HG03439 (cell line): ENCODE data around the gene DHODH.

Experiments
- ATAC-seq: cut with Tn5 transposase; IDR thresholded peaks from one replicate; pipeline ENCODE4 v1.9.1; 2021; ENCODE audit warnings: mild to moderate bottlenecking, moderate library complexity; ENCODE audit not compliant: unreplicated experiment

The DHODH gene

DNA sequence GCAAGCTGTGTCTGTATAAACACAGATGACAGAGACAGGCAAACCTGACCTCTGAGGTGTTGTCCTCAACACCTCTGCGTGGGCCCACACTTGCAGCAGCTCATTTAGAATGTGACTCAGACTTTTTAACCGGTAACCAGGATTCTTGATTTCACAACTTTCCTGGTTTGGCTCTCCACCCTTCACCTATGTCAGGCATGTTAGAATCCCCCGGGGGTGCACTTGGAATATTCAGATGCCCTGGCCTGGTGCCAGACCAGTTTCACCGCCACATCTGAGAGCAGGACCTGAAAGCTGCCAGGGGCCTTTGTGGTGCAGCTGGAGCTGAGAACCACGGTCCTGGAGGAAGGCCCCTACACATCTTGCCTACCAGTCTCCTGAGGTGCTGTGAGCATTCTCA lies 4.8 kb downstream of the DHODH start:
- ATAC-seq = no peak

DNA sequence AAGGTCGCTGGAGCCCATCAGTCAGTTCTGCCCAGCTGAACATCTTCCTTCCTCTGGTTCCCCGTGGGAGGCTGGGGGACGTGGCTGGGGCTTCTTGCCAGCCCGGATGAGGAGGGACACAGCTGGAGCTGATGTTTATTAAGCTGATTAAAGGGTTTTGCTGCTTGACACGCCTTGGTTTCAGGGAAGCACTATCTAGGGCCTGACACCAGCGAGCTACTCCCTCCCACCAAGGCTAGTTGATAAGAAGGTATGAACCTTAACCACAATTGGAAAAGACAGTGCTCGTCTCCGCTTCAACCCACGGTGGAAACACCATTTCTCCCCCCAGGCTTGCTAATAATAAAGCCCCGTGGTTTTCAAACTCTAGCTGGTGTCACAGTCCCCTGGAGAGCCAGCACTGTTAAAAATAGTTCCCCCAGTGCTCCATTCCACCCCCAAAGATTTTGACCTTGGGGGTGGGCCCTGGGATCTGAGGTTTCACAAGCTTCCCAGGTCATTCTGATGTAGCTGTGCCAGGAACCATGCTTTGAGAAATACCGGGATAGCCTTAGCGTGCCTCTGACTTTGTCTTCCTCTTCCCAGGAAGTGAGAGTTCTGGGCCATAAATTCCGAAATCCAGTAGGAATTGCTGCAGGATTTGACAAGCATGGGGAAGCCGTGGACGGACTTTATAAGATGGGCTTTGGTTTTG lies 5.5 kb downstream of the DHODH start:
- no peak for ATAC-seq

DNA sequence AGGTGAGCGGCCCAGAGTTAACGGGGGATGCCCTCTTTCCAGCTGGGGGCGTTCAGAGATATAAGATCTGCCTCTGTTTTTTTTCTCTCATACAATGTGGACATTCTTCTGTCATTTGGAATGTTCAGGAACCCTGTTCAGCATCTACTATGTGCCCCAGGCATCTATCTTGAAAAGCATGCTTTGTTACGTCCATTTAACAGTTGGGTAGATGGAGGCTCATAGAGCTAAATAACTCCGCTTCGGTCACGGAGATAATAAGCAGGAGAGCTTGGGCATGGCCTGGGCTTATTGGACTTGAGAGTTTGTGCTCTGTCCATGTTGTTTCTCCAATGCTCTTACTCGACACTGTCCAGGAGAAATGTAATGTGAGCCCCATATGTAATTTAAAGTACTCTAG lies 6.1 kb downstream of the DHODH start:
- no peak for ATAC-seq

DNA sequence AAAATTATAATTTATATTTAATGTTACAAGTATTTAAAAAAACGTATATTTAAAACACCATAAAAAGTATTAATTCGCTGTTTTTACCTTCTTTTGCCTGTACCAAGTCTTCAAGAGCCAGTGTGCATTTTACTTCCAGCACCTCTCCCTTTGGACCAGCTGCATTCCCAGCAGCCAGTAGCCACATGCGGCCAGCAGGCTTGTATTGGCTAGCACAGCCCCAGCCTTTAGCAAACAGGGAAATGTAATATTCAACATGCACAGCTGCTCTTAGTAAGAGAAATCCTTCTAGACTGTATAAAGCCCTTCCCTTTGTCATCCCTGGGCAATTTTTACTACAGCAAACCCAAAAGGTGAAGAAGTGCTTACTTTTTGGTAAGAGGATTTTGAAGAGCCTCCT lies 6.6 kb downstream of the DHODH start:
- ATAC-seq = no peak

DNA sequence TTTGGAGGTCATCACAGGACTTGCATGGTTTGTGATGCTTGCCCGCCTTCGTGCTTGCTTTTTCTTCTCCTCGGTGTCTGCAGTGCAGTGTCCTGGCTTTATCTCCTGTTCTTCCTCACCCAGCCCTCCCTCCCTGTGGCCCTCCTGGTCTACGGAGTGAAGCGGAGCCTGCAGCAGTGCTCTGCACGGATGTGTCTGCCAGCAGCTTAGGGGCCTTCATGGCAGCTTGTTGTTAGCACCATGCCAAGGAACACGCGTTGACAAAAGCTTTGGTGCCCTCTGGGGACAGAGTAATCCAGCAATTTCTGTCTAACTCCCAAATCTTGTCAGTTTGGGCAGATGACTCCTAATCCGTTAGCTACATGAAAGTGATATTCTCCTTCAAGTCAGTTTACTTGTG lies 9.9 kb downstream of the DHODH start:
- no peak for ATAC-seq

DNA sequence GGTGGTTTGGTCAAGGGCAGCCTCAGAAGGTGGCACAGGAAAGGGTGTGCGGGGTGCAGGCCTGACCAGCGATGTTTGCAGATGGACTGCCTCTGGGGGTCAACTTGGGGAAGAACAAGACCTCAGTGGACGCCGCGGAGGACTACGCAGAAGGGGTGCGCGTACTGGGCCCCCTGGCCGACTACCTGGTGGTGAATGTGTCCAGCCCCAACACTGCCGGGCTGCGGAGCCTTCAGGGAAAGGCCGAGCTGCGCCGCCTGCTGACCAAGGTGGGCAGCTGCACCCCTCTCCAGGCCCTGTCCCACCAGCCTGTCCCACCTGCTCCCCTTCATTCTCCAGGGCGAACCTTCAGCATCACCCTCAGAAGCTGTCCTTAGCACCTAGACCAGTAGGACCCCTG lies 12.5 kb downstream of the DHODH start:
- no peak for ATAC-seq

DNA sequence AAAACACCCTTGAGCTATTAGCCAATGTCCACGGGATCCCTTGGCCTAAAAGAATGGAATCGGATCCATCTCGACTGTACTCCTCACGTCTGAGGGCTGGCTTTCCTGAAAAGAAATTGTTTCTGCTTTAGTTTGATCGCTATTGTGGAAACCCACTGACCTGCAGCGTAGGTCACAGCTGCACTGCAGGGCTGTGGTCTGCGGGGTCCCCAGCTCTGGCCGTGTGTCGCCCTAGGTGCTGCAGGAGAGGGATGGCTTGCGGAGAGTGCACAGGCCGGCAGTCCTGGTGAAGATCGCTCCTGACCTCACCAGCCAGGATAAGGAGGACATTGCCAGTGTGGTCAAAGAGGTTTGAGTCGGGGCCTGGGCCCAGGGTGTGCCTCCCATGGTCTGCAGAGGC lies 13.6 kb downstream of the DHODH start:
- ATAC-seq = no peak

DNA sequence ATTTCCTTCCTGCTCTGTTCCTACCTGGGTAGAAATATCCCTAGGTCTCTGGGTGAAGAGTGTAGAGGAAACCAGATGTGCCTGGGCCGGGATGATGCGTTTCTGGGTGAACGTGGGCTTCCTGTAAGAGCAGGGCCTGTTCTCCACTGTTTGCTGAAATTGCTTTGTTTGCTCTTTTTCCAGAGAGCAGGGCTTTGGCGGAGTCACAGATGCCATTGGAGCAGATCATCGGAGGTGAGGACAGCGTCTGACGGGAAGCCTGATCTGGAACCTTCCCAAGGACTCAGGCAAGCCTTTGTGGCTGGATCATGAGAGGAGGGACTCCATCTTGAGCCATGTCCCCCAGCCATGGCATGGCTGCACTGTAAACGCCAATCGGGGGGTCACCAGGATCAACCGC lies 15.4 kb downstream of the DHODH start:
- ATAC-seq = no peak

DNA sequence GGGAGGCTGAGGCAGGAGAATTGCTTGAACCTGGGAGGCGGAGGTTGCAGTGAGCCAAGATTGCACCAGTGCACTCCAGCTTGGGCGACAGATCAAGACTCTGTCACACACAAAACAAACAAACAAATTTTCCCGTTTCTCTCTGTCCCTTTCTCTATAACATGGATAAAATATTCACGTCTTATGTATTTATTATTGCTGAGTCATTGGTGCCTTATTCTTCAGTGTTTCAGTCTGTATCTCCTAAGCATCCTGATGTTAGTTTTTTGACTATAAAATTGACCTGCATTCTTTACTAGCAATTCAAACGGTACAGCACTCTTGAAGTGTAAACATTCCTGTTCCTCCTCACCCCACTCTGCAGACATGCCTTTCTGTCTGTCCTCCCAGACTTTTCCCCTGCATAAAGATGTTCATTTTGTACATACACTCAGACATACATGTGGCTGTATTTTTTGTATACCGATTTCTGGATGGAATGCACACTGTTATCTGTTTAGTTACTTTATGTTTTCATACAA lies 16.4 kb downstream of the DHODH start:
- no peak for ATAC-seq

DNA sequence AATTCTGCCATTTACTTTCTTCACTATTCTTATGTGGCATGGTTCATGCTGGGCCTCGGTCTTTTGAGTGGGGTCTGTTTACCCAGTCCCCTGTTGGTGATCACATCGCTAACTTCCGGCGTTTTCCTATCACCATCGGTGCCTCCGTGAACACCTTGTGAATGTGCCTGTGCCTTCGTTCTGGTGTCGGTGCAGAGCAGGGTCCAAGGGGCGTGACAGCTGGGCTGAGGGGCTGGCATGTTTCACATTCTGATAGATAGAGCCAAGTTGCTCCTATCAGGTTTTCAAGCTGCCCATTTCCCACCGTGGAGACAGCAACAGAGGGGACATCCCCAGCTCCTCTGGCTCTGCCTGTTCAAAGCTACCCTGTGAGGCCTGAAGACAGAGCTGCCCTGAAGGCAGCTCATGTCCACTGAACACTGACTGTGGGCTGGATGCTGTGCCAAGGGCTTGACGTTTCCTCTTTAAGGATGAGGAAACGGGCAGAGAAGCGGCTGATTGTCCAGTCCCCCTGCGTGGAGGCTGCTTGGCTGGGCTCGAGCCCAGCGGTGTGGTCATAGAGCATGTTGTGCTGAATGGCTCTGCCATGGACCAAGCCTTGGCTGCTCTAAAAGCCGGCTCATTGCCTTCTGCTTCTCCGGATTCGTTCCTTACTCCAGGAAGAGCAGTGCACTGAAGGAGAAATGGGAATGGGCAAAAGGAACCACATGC lies 17.0 kb downstream of the DHODH start:
- ATAC-seq = no peak

DNA sequence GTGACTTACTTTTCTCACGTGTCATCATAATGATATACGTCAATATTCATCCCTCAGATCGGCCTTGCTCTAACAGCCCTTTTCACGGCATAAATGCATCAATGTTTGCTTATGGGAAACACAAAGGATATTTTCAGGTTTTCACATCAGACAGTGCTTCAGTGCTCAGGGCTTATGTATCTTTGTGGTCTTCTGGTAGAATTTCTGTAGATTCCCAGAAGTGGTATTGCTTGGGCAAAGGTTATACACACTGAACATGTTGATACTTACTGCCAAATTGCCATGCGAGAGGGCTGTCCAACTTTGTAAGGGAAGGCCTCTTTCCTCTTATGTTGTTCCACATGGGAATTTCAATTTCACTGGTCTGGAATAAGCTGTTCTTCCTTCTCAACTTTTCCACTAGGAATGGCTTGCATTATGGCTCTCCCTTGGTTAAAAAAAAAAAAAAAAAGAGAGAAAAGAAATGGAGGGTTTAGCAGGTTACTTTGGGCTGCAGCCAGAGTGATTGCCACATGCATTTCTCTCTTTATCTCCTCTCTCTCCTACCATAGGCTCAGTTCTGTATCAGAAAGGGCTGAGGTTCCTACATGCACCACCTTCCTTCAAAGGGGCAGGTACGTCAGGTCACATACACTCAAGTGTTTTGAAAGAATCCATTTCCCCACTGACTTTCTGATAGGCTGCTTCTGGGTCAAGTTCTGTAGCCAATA lies 19.3 kb downstream of the DHODH start:
- no peak for ATAC-seq

DNA sequence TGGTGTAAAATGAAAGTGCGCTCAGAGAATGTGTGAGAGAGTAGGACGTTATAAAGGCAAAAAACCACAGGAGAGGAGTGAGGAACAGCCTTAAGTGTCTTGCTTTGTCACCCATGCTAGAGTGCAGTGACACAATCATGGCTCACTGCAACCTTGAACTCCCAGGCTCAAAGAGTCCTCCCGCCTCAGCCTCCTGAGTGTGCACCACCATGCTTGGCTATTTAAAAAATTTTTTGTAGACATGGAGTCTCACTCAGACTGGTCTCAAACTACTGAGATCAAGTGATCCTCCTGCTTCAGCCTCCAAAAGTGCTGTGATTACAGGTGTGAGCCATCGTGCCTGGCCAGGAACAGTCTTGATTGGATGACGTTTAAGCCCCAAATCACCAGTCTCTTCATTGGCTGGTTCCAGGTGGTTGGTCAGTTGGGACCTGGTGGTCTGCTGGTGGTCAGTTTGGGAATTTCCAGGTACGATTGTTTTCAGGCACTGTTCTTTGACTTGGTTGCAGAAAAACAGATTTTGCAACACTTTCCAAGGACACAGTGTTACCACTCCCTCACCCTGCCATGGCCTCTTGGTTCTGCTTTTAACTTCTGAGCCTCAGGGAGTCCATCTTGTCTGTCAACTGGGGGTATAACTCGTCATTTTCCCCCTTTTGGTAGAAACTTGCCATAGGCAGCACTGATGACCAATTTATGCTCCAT lies 21.2 kb downstream of the DHODH start:
- ATAC-seq = no peak

DNA sequence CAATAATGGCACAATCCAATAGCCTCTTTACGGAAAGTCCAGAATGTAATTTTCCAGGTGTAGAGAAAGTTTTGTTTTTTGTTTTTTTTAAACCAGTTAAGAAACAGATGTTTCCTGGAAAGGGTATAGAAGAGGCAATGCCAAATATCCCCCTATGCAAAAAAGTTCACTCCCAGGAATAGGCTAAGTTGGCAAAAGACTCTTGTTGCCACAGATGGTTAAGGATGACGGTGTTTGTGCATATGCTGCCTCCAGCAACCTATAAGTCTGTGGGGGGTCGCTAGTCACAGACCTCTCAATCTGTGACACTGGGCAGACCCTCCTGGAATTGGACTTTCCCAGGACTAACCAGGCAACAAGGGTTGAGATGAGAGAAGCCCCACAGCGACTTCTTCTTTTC lies 24.9 kb downstream of the DHODH start:
- no peak for ATAC-seq

DNA sequence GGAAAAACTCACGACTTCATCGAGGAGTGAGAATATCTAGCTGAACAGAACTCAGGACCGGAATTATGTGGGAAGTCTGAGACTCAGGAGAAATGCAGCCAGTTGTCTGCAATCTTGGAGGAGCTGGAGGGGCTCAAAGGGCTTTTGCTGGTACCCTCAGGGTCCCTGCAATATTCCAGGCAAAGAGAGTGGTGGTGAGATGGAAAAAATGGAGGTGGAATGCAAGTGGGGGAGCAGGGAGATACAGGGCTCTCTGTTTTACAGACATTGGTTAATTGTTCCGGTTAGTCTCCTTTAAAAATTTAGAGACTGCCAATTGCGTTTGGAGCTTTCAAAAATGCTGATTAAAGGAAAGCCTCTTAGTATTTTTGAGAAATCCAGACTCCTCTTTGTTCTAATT lies 27.6 kb downstream of the DHODH start:
- no peak for ATAC-seq

DNA sequence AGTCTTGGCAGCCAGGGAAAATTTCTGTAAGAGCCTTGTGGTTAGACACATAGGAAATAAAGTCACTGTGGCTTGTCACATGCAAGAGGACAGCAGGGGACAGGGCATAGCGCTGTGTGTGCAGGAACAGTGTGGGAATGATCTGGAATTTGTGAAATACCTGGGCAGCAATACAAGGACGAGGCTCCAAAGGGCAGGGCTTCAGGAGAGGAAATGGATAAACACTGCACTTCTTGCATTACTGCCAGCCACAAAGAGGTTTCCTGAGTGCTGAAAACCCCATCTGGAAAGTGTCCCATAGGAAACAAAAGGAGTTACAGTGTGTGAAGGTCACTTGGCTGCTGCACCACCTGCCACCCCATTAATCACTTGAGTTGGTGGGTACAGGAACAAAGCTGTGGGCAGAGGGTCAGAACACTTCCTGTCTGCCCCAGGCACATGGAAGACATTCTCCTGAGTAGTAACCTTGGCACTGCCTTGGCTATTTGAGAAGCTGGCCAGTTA lies 33.7 kb downstream of the DHODH start:
- no peak for ATAC-seq

DNA sequence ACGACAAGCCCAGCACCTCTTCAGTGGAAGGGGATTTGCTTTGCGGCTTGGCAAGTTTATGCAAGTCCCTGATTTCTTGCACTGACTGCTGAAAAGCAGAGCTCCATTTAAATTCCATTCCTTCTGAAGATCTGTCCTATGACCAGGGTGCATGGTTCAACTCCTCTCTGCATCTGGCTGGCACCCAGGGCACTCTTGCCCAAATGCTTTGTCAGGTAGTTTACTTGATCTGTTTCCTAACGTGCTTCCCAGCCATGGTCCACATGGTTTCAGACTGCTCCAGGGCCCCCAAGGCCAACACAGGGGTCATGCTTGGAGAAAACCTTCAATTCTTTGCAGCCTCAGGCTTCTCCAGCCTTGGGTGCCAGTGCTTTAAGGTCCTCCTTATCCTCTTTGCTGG lies 34.5 kb downstream of the DHODH start:
- ATAC-seq = no peak

DNA sequence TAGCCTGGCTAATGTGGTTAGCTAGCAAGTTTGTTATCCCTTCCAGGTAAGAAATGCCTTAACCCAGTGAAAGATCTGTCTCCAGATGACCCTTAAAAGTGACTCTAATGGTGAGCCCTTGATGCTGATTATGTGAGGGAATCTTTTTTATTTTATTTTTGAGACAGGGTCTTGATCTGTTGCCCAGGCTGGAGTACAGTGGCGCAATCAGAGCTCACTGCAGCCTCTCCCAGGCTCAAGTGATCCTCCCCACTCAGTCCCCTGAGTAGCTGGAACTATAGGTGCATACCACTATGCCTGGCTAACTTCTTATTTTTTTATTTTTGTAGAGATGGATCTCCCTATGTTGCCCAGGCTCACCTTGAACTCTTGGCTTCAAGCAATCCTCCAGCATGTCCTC lies 35.0 kb downstream of the DHODH start:
- ATAC-seq = no peak

DNA sequence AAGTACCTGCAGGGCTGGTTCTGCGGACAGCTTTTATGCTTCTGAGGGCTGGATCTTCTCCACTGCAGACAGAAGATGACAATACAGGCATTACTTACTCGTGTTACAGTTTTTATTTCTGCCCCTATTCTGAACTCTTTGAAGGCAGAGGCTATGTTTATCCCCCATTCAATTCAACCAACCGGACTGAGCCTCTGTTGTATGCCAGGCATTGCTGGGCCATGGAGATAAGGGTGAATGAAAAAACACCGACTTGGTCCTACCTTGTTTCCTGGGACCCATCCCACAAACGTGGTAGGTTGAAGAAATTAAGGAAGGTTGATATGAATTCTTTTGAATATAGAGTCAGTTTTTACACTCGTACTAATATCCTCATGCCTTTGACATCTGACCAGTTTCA lies 35.8 kb downstream of the DHODH start:
- no peak for ATAC-seq

DNA sequence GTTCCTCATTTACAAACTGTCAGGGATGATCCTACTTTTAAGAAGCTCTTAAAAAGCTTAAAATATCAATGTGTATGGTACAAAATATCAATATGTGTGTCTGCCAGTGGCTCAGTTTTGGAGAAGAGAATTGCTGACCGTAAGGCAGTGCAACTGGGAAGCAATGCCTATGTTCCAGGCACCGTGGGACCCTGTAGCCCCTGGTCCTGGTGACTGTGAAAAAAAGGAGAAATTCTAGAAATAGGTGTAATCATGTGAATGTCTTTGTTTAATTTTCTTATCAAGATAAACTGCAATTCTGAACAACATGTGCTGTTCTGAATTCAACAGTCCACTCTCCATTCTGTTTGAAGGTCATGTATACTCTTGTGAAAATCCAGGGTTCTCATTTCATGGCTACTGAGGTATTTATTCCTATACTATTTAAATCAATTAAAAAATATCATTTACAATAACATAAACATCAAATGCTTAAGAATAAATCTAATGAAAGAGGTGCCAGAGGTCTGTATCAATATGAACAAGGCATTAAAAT lies 36.3 kb downstream of the DHODH start:
- no peak for ATAC-seq

DNA sequence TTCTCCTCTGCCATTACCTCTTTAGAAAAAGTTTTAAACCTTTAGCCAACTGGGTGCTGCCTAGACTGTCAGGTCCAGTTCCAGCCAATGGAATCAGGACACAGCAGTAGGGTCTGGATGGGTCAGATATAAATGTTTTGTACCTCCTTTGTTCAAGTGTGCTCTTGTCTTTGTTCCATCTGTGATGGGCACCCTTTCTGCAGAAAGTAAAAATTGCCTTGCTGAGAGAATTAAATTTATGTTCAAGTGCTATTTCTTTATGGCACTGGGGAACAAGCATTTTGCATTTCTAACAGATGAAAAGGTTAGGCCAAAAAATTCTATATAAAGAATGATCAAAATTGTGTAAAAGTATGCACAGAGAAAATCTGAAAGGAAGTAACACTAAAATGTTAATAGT lies 40.6 kb downstream of the DHODH start:
- ATAC-seq = no peak
